Measurements from ENCODE around the gene CDH4. TPM values are rescaled to one million over a fixed set of nuclear protein-coding genes. Genes with fewer than 3 reads are reported as not detected.

CDH4 gene
- total and polyA plus RNA-seq, 8 donors, result under 0.01 to 2.2 (median 0.11) TPM; not detected in 2

- H3K27me3 ChIP-seq, result peaks cover 0 to 57% (median 0%) of the 10 kb centered on the region in 3 donors
- H3K27ac ChIP-seq, result no peak overlapping the region
- DNase-seq, result no peak
- TF ChIP-seq POLR2AphosphoS5 (IDR thresholded peaks at IDR 0.05) (no peak), POLR2A (IDR thresholded peaks at IDR 0.05) (no peak), CTCF (IDR thresholded peaks at IDR 0.05) (no peak)
- H3K4me3 ChIP-seq, result no peak overlapping the region
- WGBS, 5 donors, result 70 to 82% (median 73%) methylated on average over 5 to 6 of the region's 6 CpGs
- H3K4me1 ChIP-seq, result no peaks in the 10 kb centered on the region
- no peaks in the 10 kb centered on the region for H3K9me3 ChIP-seq
- intact Hi-C loops (cut with DNase I; ENCODE audit: low total_unique reads), result no loop called here
- no peaks in the 10 kb centered on the region for H3K36me3 ChIP-seq
These were observed 539.9 kb downstream of the CDH4 start for GRCh38 chr20:61791995-61792394.

GRCh38 chr20:61795669-61796630, 543.9 kb downstream of the CDH4 start:
- intact Hi-C loops (cut with DNase I; ENCODE audit: low total_unique reads), result no loop called here
- 49 to 61% (median 55%) methylated on average over 14 to 15 of the region's 15 CpGs for WGBS, 5 donors

GRCh38 chr20:61796738-61797137, 544.7 kb downstream of the CDH4 start:
- Histone ChIP-seq H3K9me3 (no peaks in the 10 kb centered on the region), H3K36me3 (no peaks in the 10 kb centered on the region), H3K27ac (no peak overlapping the region), H3K4me3 (no peak overlapping the region), H3K27me3 (peaks cover 0 to 80% (median 12%) of the 10 kb centered on the region in 3 donors), H3K4me1 (no peaks in the 10 kb centered on the region)
- TF ChIP-seq EP300 (IDR thresholded peaks at IDR 0.05), result no peak
- TF ChIP-seq POLR2A (IDR thresholded peaks at IDR 0.05), result no peak
- TF ChIP-seq CTCF (IDR thresholded peaks at IDR 0.05), result no peak
- TF ChIP-seq POLR2AphosphoS5 (IDR thresholded peaks at IDR 0.05), result no peak
- no peak for DNase-seq
- WGBS, 5 donors, result 55 to 74% (median 67%) methylated on average over 11 of the region's 11 CpGs
- intact Hi-C loops (cut with DNase I; ENCODE audit: low total_unique reads), result no loop called here

More at GRCh38 chr20:61795669-61796630, 543.9 kb downstream of the CDH4 start:
- Histone ChIP-seq H3K27ac (no peak overlapping the region), H3K27me3 (peaks cover 0 to 74% (median 11%) of the 10 kb centered on the region in 3 donors), H3K4me1 (no peaks in the 10 kb centered on the region), H3K4me3 (no peak overlapping the region), H3K9me3 (no peaks in the 10 kb centered on the region), H3K36me3 (no peaks in the 10 kb centered on the region)
- TF ChIP-seq CTCF (IDR thresholded peaks at IDR 0.05) (no peak), POLR2A (IDR thresholded peaks at IDR 0.05) (no peak), EP300 (IDR thresholded peaks at IDR 0.05) (no peak), POLR2AphosphoS5 (IDR thresholded peaks at IDR 0.05) (no peak)
- DNase-seq, result no peak

GRCh38 chr20:61797200-61797599, 545.1 kb downstream of the CDH4 start:
- Histone ChIP-seq H3K27me3 (peaks cover 0 to 80% (median 12%) of the 10 kb centered on the region in 3 donors), H3K36me3 (no peaks in the 10 kb centered on the region), H3K27ac (no peak overlapping the region), H3K9me3 (no peaks in the 10 kb centered on the region), H3K4me1 (no peaks in the 10 kb centered on the region), H3K4me3 (no peak overlapping the region)
- intact Hi-C loops (cut with DNase I; ENCODE audit: low total_unique reads), result no loop called here
- no peak for DNase-seq
- TF ChIP-seq POLR2A (IDR thresholded peaks at IDR 0.05), result no peak
- no peak for TF ChIP-seq EP300 (IDR thresholded peaks at IDR 0.05)
- TF ChIP-seq POLR2AphosphoS5 (IDR thresholded peaks at IDR 0.05), result no peak
- 54 to 69% (median 58%) methylated on average over 7 of the region's 7 CpGs for WGBS, 5 donors
